OCI-LY7 (cell line): ENCODE results near the gene DCAF5. TPM values are rescaled to one million over a fixed set of nuclear protein-coding genes. Genes with fewer than 3 reads are reported as not detected.

Source experiments
- BruUV-seq: library from RNA; stranded (reverse); fragments of 400-500 nt; replicated peaks from 2 replicates; lab custom pipeline; 2021; lab: Mats Ljungman, UMichigan
- CTCF ChIA-PET: fragments of 300-600 bp; sonication (Branson Sonifier 250); formaldehyde crosslinking; loops from one replicate; lab custom pipeline; 2022; ENCODE audit warnings: antibody characterized with exemption; ENCODE audit not compliant: unreplicated experiment; lab: Charles Lee
- POLR2A ChIA-PET: fragments of 300-600 bp; sonication (Branson Sonifier 250); formaldehyde crosslinking; loops from one replicate; lab custom pipeline; 2022; ENCODE audit warnings: antibody characterized with exemption; lab: Charles Lee
- DNase-seq: peaks from one replicate; pipeline ENCODE4 v3.0.0-alpha.2; 2015; ENCODE audit warnings: low spot score
- H2AFZ ChIP-seq: fragments of 200-600 bp; sonication (generic), shearing (Covaris generic); 2 replicates; pipeline ENCODE4 v1.6.1; 2014; ENCODE audit warnings: mild to moderate bottlenecking, antibody characterized with exemption, low read length, moderate library complexity
- H3K27ac ChIP-seq: fragments of 200-600 bp; sonication (generic); 2 replicates; pipeline ENCODE4 v1.5.1; 2014; ENCODE audit warnings: mixed run types, low read depth, mild to moderate bottlenecking, moderate library complexity, low read length, inconsistent platforms; ENCODE audit not compliant: poor library complexity, severe bottlenecking
- H3K36me3 ChIP-seq: fragments of 200-600 bp; sonication (generic); 2 replicates; pipeline ENCODE4 v1.6.1; 2014; ENCODE audit warnings: mild to moderate bottlenecking, antibody characterized with exemption, low read length, moderate library complexity, mixed read lengths; ENCODE audit not compliant: insufficient read depth
- H3K4me1 ChIP-seq: fragments of 200-600 bp; sonication (generic); 2 replicates; pipeline ENCODE4 v1.5.1; 2014; ENCODE audit warnings: mild to moderate bottlenecking, low read length; ENCODE audit not compliant: insufficient read depth, poor library complexity, severe bottlenecking
- H3K4me2 ChIP-seq: fragments of 200-600 bp; sonication (generic); 2 replicates; pipeline ENCODE4 v1.6.1; 2014; ENCODE audit warnings: mild to moderate bottlenecking, low read length
- H3K4me3 ChIP-seq: fragments of 200-600 bp; sonication (generic); 2 replicates; pipeline ENCODE4 v1.5.1; 2014; ENCODE audit warnings: mild to moderate bottlenecking, low read depth, low read length; ENCODE audit not compliant: poor library complexity, severe bottlenecking
- H3K79me2 ChIP-seq: fragments of 200-600 bp; sonication (generic); 2 replicates; pipeline ENCODE4 v1.6.1; 2016; ENCODE audit warnings: low read depth, mild to moderate bottlenecking, low read length, moderate library complexity, mixed read lengths; ENCODE audit not compliant: insufficient read depth
- H3K9me2 ChIP-seq: fragments of 200-600 bp; sonication (generic); 2 replicates; pipeline ENCODE4 v1.6.1; 2016; ENCODE audit warnings: mild to moderate bottlenecking, low read length, mixed read lengths; ENCODE audit not compliant: insufficient read depth
- H3K9me3 ChIP-seq: fragments of 200-600 bp; sonication (generic); 2 replicates; pipeline ENCODE4 v1.6.1; 2014; ENCODE audit warnings: mild to moderate bottlenecking, mixed run types, low read length, mixed read lengths
- H4K20me1 ChIP-seq: fragments of 200-600 bp; sonication (generic); 2 replicates; pipeline ENCODE4 v1.6.1; 2014; ENCODE audit warnings: mild to moderate bottlenecking, antibody characterized with exemption, low read length, moderate library complexity, mixed read lengths; ENCODE audit not compliant: insufficient read depth
- EZH2phosphoT487 ChIP-seq: fragments of 200-600 bp; sonication (generic); IDR thresholded peaks from 2 replicates; pipeline ENCODE4 v1.6.1; 2018; ENCODE audit warnings: low read depth, borderline replicate concordance, mild to moderate bottlenecking, mixed run types, antibody characterized with exemption, low read length, moderate library complexity, mixed read lengths
- intact Hi-C: fragments of 100-400 bp; cut with micrococcal nuclease; formaldehyde crosslinking; loops from one replicate; pipeline ENCODE4 v1.10.0; 2022; ENCODE audit not compliant: unreplicated experiment
- total RNA-seq, 2 experiments: library from RNA; depleted of rRNA in 1 of 2; stranded (reverse); fragments of >200 nt in 1 of 2; shearing (Covaris generic) in 1 of 2; gene quantifications; 2 replicates each; pipeline ENCODE4 v1.2.3, GENCODE V29; 2014 to 2022
- TF ChIP-seq, protein P1 (sequence below): fragments of 200-600 bp; sonication (generic); conservative IDR thresholded peaks from 2 replicates; pipeline ENCODE4 v1.5.1; 2014; ENCODE audit warnings: mild to moderate bottlenecking, antibody characterized with exemption, low read length, moderate library complexity, mixed read lengths

The DCAF5 gene
- total RNA-seq, 2 experiments from 2014 or later, result 23.1 to 46.0 TPM

- intact Hi-C loops, result no loop called here
- H3K4me2 ChIP-seq, result no peak overlapping the region
- no peaks in the 10 kb centered on the region for H3K79me2 ChIP-seq
- no peak overlapping the region for H2AFZ ChIP-seq
- H3K27ac ChIP-seq, result no peak overlapping the region
- no peaks in the 10 kb centered on the region for H4K20me1 ChIP-seq
- ChIA-PET POLR2A (no interaction called here), CTCF (no interaction called here)
- BruUV-seq, result no TSS peak
- TF ChIP-seq EZH2phosphoT487, result no peak
- TF ChIP-seq, protein P1, sequence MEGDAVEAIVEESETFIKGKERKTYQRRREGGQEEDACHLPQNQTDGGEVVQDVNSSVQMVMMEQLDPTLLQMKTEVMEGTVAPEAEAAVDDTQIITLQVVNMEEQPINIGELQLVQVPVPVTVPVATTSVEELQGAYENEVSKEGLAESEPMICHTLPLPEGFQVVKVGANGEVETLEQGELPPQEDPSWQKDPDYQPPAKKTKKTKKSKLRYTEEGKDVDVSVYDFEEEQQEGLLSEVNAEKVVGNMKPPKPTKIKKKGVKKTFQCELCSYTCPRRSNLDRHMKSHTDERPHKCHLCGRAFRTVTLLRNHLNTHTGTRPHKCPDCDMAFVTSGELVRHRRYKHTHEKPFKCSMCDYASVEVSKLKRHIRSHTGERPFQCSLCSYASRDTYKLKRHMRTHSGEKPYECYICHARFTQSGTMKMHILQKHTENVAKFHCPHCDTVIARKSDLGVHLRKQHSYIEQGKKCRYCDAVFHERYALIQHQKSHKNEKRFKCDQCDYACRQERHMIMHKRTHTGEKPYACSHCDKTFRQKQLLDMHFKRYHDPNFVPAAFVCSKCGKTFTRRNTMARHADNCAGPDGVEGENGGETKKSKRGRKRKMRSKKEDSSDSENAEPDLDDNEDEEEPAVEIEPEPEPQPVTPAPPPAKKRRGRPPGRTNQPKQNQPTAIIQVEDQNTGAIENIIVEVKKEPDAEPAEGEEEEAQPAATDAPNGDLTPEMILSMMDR, result no peak
- H3K36me3 ChIP-seq, result no peaks in the 10 kb centered on the region
- no peak for DNase-seq
- no peaks in the 10 kb centered on the region for H3K4me1 ChIP-seq
- no peaks in the 10 kb centered on the region for H3K9me2 ChIP-seq
- H3K4me3 ChIP-seq, result no peak overlapping the region
- H3K9me3 ChIP-seq, result no peaks in the 10 kb centered on the region
Measured at GRCh38 chr14:69181491-69181890, 28.6 kb upstream of the DCAF5 start.

DNA sequence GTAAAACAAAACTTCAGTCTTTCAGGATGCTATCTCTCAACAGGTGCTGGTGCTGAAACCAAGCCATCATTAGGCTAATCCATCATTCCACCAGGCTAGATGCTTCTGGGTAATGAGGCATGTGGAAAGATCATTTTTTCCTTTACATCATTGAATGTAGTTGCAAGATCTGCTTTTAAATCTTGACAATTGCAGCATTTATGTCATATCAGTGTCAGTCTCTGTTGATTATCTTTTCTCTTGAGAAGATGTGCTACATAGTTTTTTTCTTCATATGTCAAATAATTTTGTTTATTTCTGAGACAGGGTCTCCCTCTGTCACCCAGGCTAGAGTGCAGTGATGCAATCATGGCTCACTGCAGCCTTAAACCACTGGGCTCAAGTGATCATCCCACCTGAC lies 22.2 kb upstream of the DCAF5 start:
- Histone ChIP-seq H2AFZ (no peak overlapping the region), H3K27ac (no peak overlapping the region), H3K79me2 (no peaks in the 10 kb centered on the region), H3K9me2 (no peaks in the 10 kb centered on the region), H3K9me3 (no peaks in the 10 kb centered on the region), H4K20me1 (no peaks in the 10 kb centered on the region), H3K4me1 (no peaks in the 10 kb centered on the region), H3K36me3 (no peaks in the 10 kb centered on the region), H3K4me3 (no peak overlapping the region), H3K4me2 (no peak overlapping the region)
- ChIA-PET CTCF (no interaction called here), POLR2A (no interaction called here)
- TF ChIP-seq EZH2phosphoT487, result no peak
- TF ChIP-seq, protein P1, result no peak
- BruUV-seq, result no TSS peak
- intact Hi-C loops, result no loop called here
- DNase-seq, result no peak

GRCh38 chr14:69171569-69171968 lies 18.6 kb upstream of the DCAF5 start:
- H4K20me1 ChIP-seq, result no peaks in the 10 kb centered on the region
- no peak overlapping the region for H2AFZ ChIP-seq
- no TSS peak for BruUV-seq
- no peaks in the 10 kb centered on the region for H3K4me1 ChIP-seq
- H3K9me3 ChIP-seq, result no peaks in the 10 kb centered on the region
- no peak overlapping the region for H3K4me2 ChIP-seq
- intact Hi-C loops, result no loop called here
- H3K27ac ChIP-seq, result no peak overlapping the region
- TF ChIP-seq, protein P1, result no peak
- no peak for TF ChIP-seq EZH2phosphoT487
- no peak for DNase-seq
- no peak overlapping the region for H3K4me3 ChIP-seq
- H3K9me2 ChIP-seq, result no peaks in the 10 kb centered on the region
- no peaks in the 10 kb centered on the region for H3K79me2 ChIP-seq
- H3K36me3 ChIP-seq, result no peaks in the 10 kb centered on the region
- CTCF ChIA-PET, result no interaction called here
- POLR2A ChIA-PET, result interaction anchor here (0.6 kb wide), 1 partner anchor 1444 kb away, joined by 6 read pairs; no protein-coding TSS in a partner anchor
